Testis (tissue), 2 donors: Measurements from ENCODE around the gene VAMP1.

Experiments
- POLR2A ChIP-seq: fragments of 450-650 bp; IDR thresholded peaks from one replicate; pipeline ENCODE4 v1.6.1; 2017; ENCODE audit warnings: antibody characterized with exemption, mild to moderate bottlenecking, moderate library complexity
- TF ChIP-seq, protein P1 (sequence below), 3 experiments: fragments of 450-650 bp in 2 of 3; fragments of 200-600 bp in 1 of 3; sonication (generic) in 1 of 3; IDR thresholded peaks; one replicate each; pipeline ENCODE4 v1.5.1; 2016 to 2019; ENCODE audit warnings: antibody characterized with exemption in 3 of 3, mild to moderate bottlenecking in 2 of 3, moderate library complexity in 1 of 3

DNA sequence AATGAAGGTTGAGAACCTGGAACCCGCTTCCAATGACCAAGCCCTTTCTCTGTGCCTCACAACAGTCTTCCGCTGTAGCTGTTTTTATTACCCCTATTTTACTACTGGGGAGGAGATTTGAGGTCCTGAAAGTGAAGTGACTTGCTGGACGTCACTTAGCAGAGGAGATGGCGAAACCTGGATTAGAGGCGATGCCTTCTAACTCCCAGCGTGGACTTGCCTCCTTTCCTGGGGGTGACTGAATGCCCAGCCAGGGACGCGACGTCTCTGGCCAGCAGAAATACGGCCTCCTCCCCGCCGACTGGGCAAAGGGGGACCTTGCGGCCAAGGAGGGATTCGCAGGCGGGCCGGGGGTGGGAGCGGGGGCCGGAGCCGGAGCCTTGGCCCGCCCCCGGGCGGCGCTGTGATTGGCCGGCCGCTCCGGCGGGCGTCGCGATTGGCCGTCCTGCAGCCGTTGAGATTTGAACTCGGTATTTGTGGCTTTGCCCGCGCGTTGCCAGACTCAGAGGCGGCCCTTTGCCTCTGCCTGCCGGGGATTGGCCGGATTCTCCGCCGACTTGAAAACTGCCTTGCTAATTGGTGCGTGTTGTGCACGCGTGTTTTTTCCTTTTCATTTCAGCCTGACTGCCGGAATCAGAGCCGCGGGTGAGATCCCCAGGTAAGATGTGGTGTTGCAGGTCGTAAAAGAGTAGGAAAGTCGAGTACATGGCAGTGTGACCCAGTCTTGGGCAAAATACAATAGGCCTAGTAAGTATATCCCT, 23.2 kb upstream of the VAMP1 start, which contains the start of gene NCAPD2:
- TF ChIP-seq, protein P1, sequence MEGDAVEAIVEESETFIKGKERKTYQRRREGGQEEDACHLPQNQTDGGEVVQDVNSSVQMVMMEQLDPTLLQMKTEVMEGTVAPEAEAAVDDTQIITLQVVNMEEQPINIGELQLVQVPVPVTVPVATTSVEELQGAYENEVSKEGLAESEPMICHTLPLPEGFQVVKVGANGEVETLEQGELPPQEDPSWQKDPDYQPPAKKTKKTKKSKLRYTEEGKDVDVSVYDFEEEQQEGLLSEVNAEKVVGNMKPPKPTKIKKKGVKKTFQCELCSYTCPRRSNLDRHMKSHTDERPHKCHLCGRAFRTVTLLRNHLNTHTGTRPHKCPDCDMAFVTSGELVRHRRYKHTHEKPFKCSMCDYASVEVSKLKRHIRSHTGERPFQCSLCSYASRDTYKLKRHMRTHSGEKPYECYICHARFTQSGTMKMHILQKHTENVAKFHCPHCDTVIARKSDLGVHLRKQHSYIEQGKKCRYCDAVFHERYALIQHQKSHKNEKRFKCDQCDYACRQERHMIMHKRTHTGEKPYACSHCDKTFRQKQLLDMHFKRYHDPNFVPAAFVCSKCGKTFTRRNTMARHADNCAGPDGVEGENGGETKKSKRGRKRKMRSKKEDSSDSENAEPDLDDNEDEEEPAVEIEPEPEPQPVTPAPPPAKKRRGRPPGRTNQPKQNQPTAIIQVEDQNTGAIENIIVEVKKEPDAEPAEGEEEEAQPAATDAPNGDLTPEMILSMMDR (IDR thresholded peaks at IDR 0.05), result peak; percentile 23 to 67 (median 60)
- TF ChIP-seq POLR2A, result no peak
